ENCODE measurements around the gene UNKL. TPM values are rescaled to one million over a fixed set of nuclear protein-coding genes. Genes with fewer than 3 reads are reported as not detected.

UNKL gene
- total and polyA plus RNA-seq, 8 donors, result 4.8 to 75.0 (median 28.2) TPM

DNA sequence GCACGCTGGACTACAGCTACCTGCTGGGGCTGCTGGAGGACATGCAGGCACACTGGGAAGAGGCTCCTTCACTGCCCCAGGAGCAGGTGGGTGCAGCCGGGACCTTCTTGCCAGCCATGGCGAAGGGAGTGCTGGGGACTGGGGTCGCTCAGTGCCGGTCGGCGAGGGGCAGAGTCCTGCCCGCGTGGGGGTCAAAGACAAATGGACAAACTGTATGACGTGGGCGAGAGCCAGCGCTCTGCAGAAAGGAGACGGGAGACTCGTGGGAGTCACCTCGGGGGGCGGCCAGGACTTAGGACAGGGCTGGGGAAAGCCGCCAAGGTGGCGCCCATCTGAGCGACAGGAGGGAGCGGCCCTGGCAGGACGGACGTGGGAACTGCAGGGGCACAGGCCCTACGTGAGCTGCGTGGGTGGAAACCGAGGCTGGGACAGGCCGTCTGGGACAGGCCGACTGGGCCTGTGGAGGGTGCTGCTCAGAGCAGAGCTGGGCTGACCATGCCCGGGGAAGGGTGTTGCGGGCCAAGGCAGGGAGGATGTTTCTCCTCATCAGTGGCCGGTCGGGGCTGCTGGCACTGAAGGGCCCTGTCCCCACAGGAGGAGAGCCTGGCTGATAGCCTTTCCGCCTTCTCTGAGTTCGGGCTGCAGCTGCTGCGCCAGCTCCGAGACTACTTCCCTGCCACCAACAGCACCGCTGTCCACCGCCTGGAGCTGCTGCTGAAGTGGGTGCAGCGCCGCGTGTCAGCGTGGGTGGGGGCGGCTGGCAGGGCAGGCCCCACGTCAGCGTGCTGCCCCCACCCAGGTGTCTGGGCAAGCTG lies 70.9 kb downstream of the UNKL start:
- 38 to 55% (median 45%) methylated on average over 31 to 44 of the region's 44 CpGs for WGBS, 5 donors
- Histone ChIP-seq H3K4me1 (peaks cover 5 to 24% (median 21%) of the 10 kb centered on the region in 4 donors), H3K27me3 (peaks cover 0 to 17% (median 0%) of the 10 kb centered on the region in 3 donors), H3K36me3 (peaks cover 6 to 15% (median 13%) of the 10 kb centered on the region in 4 donors), H3K9me3 (no peaks in the 10 kb centered on the region), H3K27ac (peak overlapping the region in 1 of 5 donors; percentile 53), H3K4me3 (peak overlapping the region in 3 of 4 donors; percentile 19 to 44 (median 41))
- intact Hi-C loops (cut with DNase I; ENCODE audit: low total_unique reads), result no loop called here
- peak in 1 of 2 donors; percentile 32 for DNase-seq
- TF ChIP-seq POLR2AphosphoS5 (IDR thresholded peaks at IDR 0.05) (no peak), POLR2A (IDR thresholded peaks at IDR 0.05) (no peak), EP300 (IDR thresholded peaks at IDR 0.05) (no peak)
- TF ChIP-seq, protein P1, sequence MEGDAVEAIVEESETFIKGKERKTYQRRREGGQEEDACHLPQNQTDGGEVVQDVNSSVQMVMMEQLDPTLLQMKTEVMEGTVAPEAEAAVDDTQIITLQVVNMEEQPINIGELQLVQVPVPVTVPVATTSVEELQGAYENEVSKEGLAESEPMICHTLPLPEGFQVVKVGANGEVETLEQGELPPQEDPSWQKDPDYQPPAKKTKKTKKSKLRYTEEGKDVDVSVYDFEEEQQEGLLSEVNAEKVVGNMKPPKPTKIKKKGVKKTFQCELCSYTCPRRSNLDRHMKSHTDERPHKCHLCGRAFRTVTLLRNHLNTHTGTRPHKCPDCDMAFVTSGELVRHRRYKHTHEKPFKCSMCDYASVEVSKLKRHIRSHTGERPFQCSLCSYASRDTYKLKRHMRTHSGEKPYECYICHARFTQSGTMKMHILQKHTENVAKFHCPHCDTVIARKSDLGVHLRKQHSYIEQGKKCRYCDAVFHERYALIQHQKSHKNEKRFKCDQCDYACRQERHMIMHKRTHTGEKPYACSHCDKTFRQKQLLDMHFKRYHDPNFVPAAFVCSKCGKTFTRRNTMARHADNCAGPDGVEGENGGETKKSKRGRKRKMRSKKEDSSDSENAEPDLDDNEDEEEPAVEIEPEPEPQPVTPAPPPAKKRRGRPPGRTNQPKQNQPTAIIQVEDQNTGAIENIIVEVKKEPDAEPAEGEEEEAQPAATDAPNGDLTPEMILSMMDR (IDR thresholded peaks at IDR 0.05), result no peak

DNA sequence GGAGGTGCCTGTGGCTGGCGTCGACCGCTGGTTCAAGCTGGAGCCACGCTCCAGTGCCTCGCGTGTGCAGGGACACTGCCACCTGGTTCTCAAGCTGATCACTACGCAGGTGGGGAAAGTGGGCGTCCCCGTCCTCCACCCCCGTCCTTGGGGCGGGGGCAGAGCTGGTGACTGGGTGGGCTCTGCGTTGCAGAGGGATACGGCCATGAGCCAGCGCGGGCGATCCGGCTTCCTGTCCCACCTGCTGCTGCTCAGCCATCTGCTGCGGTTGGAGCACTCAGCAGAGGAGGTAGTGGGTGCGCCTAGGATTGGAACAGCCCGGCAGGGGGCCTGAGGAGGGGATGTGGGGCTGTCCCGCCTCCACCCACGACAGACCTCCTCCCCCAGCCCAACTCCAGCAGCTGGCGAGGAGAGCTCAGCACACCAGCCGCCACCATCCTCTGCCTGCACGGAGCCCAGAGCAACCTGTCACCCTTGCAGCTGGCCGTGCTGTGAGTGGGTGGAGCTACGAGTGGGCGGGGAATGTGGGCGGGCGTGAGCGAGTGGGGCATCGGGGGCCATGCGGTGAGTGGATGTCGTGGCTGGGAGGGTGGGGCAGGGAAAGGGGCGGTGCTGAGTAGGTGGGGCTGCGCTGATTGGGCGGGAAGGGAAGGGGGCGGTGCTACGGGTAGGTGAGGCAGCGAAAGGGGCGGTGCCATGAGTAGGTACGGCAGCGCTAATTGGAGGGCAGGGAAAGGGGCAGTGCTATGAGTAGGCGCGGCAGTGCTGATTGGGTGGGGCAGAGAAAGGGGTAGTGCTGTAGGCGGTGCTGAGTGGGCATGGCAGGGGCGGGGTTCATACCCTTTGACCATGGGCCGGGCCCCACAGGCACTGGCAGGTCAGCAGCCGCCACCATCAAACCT lies 71.7 kb downstream of the UNKL start:
- Histone ChIP-seq H3K27ac (peak overlapping the region in 1 of 5 donors; percentile 53), H3K9me3 (no peaks in the 10 kb centered on the region), H3K4me1 (peaks cover 10 to 32% (median 21%) of the 10 kb centered on the region in 4 donors), H3K36me3 (peaks cover 0 to 6% (median 5%) of the 10 kb centered on the region in 4 donors), H3K4me3 (peak overlapping the region; percentile 19 to 44 (median 33)), H3K27me3 (peaks cover 0 to 26% (median 0%) of the 10 kb centered on the region in 3 donors)
- TF ChIP-seq POLR2A (IDR thresholded peaks at IDR 0.05), result no peak
- TF ChIP-seq, protein P1 (IDR thresholded peaks at IDR 0.05), result no peak
- TF ChIP-seq POLR2AphosphoS5 (IDR thresholded peaks at IDR 0.05), result peak in 1 of 3 donors; percentile 44
- no peak for TF ChIP-seq EP300 (IDR thresholded peaks at IDR 0.05)
- DNase-seq, result peak; percentile 98
- WGBS, 5 donors, result 3 to 9% (median 4%) methylated on average over 30 to 49 of the region's 49 CpGs
- intact Hi-C loops (cut with DNase I; ENCODE audit: low total_unique reads), result no loop called here

DNA sequence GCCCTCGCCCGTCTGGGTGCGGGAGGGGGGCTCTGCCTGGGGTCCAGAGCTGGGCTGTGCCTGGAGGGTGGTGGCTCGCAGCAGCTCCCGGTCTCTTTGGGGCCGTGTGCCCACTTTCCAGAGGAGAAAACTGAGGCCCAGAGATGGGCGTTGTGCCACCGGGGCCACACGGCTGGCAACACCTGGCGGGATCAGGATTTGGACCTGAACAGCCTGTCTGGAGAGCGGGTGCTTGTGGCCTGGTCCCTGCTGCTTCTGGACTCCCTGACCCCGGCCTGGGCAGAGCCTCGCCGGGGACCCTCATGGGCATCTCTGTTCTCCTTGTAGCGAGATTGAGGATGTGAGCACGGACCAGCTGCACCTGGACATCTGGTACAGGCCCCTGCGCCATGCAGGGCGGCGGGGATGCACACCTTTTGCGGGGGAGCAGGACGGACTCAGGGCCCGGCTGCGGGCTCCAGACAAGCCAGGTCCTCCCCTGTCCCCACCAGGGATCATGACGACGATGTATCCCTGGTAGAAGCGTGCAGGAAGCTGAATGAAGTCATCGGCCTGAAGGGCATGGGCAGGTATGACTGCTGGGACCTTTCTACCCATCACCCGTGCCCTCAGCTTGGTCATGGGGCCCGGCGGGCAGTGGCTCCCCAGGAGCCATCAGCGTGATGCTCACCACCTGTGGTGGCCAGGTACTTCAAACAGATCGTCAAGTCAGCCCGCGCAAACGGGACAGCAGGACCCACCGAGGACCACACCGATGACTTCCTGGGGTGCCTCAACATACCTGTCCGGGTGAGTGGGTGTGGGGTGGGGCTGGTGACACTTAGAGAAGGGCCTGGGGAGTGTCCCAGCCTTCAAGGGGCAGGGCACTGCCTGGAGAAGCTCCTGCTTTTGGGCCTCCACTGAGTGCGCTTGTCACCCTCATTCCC lies 72.7 kb downstream of the UNKL start:
- TF ChIP-seq, protein P1 (IDR thresholded peaks at IDR 0.05), result no peak
- no peak for TF ChIP-seq POLR2AphosphoS5 (IDR thresholded peaks at IDR 0.05)
- TF ChIP-seq POLR2A (IDR thresholded peaks at IDR 0.05), result no peak
- TF ChIP-seq EP300 (IDR thresholded peaks at IDR 0.05), result no peak
- no peak for DNase-seq
- intact Hi-C loops (cut with DNase I; ENCODE audit: low total_unique reads), result no loop called here
- 84 to 88% (median 87%) methylated on average over 25 to 39 of the region's 39 CpGs for WGBS, 5 donors
- H3K27ac ChIP-seq, result no peak overlapping the region
- H3K9me3 ChIP-seq, result no peaks in the 10 kb centered on the region
- no peaks in the 10 kb centered on the region for H3K36me3 ChIP-seq
- peak overlapping the region in 1 of 4 donors; percentile 44 for H3K4me3 ChIP-seq
- peaks cover 10 to 33% (median 23%) of the 10 kb centered on the region in 4 donors for H3K4me1 ChIP-seq
- peaks cover 0 to 36% (median 0%) of the 10 kb centered on the region in 3 donors for H3K27me3 ChIP-seq
